ENCODE data around the gene SCIN. TPM values are rescaled to one million over a fixed set of nuclear protein-coding genes. Genes with fewer than 3 reads are reported as not detected.
A peak's percentile ranks its signal among the peaks of the same experiment; 100 is the strongest.

SCIN gene
- total RNA-seq, 1 donor, result 4.7 TPM

GRCh38 chr7:12569673-12570072 is 847 bp upstream of the SCIN start:
- no peaks in the 10 kb centered on the region for H3K36me3 ChIP-seq (ENCODE audit: insufficient read depth, low read length)
- H4K20me1 ChIP-seq (ENCODE audit: insufficient read depth, low read length), result no peaks in the 10 kb centered on the region
- TF ChIP-seq CTCF (IDR thresholded peaks at IDR 0.05; ENCODE audit: extremely low read depth, low read depth, low read length), result no peak
- H3K27ac ChIP-seq (ENCODE audit: low read depth, low read length), result no peak overlapping the region
- no peak overlapping the region for H3K4me3 ChIP-seq (ENCODE audit: insufficient read depth, low read length)
- H3K27me3 ChIP-seq (ENCODE audit: insufficient read depth, low read length), result peaks cover 36% of the 10 kb centered on the region
- peak overlapping the region; percentile 82 for H3K4me2 ChIP-seq (ENCODE audit: insufficient read depth, low read length)
- no peak overlapping the region for H2AFZ ChIP-seq (ENCODE audit: low read length)
- peaks cover 24% of the 10 kb centered on the region for H3K4me1 ChIP-seq (ENCODE audit: insufficient read depth, low read length)
- H3K9me3 ChIP-seq (ENCODE audit: low read depth, low read length), result no peaks in the 10 kb centered on the region
- H3K79me2 ChIP-seq (ENCODE audit: insufficient read depth, low read length), result no peaks in the 10 kb centered on the region
- DNase-seq (ENCODE audit: insufficient read length, low spot score, missing footprints), result no peak

DNA sequence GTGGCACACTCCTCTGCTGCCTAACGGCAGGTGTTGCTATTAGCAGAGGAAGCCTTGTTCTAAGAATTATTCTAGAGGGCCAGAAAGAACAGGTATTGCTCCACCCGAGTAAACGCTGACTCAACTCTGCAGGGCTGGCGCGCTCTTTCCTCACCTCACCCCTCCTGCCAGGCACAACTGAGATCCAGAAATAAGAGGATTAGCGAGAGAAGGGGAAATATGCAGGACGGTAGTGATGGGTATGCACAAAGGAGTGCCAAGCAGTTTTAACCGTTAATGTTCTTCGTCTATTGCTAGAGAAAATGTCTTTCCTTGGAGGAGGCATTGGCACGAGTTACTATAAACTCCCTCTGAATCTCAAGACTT is 369 bp upstream of the SCIN start:
- H3K9me3 ChIP-seq (ENCODE audit: low read depth, low read length), result no peaks in the 10 kb centered on the region
- no peak for TF ChIP-seq CTCF (IDR thresholded peaks at IDR 0.05; ENCODE audit: extremely low read depth, low read depth, low read length)
- peak overlapping the region; percentile 82 for H3K4me2 ChIP-seq (ENCODE audit: insufficient read depth, low read length)
- H3K79me2 ChIP-seq (ENCODE audit: insufficient read depth, low read length), result no peaks in the 10 kb centered on the region
- no peak overlapping the region for H3K27ac ChIP-seq (ENCODE audit: low read depth, low read length)
- H4K20me1 ChIP-seq (ENCODE audit: insufficient read depth, low read length), result no peaks in the 10 kb centered on the region
- H3K4me3 ChIP-seq (ENCODE audit: insufficient read depth, low read length), result peak overlapping the region; percentile 74
- peaks cover 36% of the 10 kb centered on the region for H3K27me3 ChIP-seq (ENCODE audit: insufficient read depth, low read length)
- no peak for DNase-seq (ENCODE audit: insufficient read length, low spot score, missing footprints)
- peaks cover 20% of the 10 kb centered on the region for H3K4me1 ChIP-seq (ENCODE audit: insufficient read depth, low read length)
- H3K36me3 ChIP-seq (ENCODE audit: insufficient read depth, low read length), result no peaks in the 10 kb centered on the region
- peak overlapping the region; percentile 87 for H2AFZ ChIP-seq (ENCODE audit: low read length)

DNA sequence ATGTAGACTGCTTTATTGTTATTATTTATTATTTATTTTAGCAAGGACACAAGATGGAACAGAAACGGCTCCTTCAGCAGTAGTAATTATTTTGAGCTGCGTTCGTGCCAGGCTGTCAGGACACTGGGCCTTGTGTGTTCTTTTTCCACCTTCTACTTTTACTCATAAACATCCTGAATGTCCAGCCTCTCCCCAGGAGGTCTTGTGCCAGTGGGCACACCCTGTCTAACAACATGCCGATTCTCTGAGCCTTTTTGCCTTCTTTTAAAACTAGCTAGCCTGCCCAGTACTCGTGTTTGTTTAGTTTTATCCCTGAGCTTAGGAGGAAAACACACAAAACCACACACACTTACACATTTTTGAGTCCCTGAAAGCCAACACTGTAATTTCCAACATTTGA is 1.2 kb downstream of the SCIN start:
- Histone ChIP-seq H3K36me3 (ENCODE audit: insufficient read depth, low read length) (no peaks in the 10 kb centered on the region), H3K27me3 (ENCODE audit: insufficient read depth, low read length) (peaks cover 36% of the 10 kb centered on the region), H3K79me2 (ENCODE audit: insufficient read depth, low read length) (no peaks in the 10 kb centered on the region), H3K4me2 (ENCODE audit: insufficient read depth, low read length) (no peak overlapping the region), H3K4me3 (ENCODE audit: insufficient read depth, low read length) (no peak overlapping the region), H4K20me1 (ENCODE audit: insufficient read depth, low read length) (no peaks in the 10 kb centered on the region), H3K9me3 (ENCODE audit: low read depth, low read length) (no peaks in the 10 kb centered on the region), H2AFZ (ENCODE audit: low read length) (peak overlapping the region; percentile 5), H3K27ac (ENCODE audit: low read depth, low read length) (no peak overlapping the region), H3K4me1 (ENCODE audit: insufficient read depth, low read length) (peaks cover 16% of the 10 kb centered on the region)
- TF ChIP-seq CTCF (IDR thresholded peaks at IDR 0.05; ENCODE audit: extremely low read depth, low read depth, low read length), result no peak
- DNase-seq (ENCODE audit: insufficient read length, low spot score, missing footprints), result no peak

- H3K27ac ChIP-seq (ENCODE audit: low read depth, low read length), result no peak overlapping the region
- H2AFZ ChIP-seq (ENCODE audit: low read length), result peak overlapping the region; percentile 80
- peaks cover 16% of the 10 kb centered on the region for H3K4me1 ChIP-seq (ENCODE audit: insufficient read depth, low read length)
- H3K27me3 ChIP-seq (ENCODE audit: insufficient read depth, low read length), result peaks cover 36% of the 10 kb centered on the region
- H3K4me2 ChIP-seq (ENCODE audit: insufficient read depth, low read length), result peak overlapping the region; percentile 48
- peak overlapping the region; percentile 31 for H3K4me3 ChIP-seq (ENCODE audit: insufficient read depth, low read length)
- no peaks in the 10 kb centered on the region for H3K79me2 ChIP-seq (ENCODE audit: insufficient read depth, low read length)
- no peak for DNase-seq (ENCODE audit: insufficient read length, low spot score, missing footprints)
- TF ChIP-seq CTCF (IDR thresholded peaks at IDR 0.05; ENCODE audit: extremely low read depth, low read depth, low read length), result no peak
- H4K20me1 ChIP-seq (ENCODE audit: insufficient read depth, low read length), result no peaks in the 10 kb centered on the region
- H3K9me3 ChIP-seq (ENCODE audit: low read depth, low read length), result no peaks in the 10 kb centered on the region
- no peaks in the 10 kb centered on the region for H3K36me3 ChIP-seq (ENCODE audit: insufficient read depth, low read length)
Observed at GRCh38 chr7:12572941-12573575, 2.5 kb downstream of the SCIN start.
